Activated CD4-positive, alpha-beta T cell treated with anti-CD3 and anti-CD28 coated beads for 36 hours (primary cell): ENCODE measurements around the gene ANKRD40. TPM values are rescaled to one million over a fixed set of nuclear protein-coding genes. Genes with fewer than 3 reads are reported as not detected.
"Not testable (repeated sequence)": the region's sequence is repeated elsewhere in the genome, so short reads cannot be mapped to it uniquely, and the experiment has no call there.

Source experiments
- ATAC-seq: fragments of 200-7000 bp; cut with Tn5 transposase; one replicate; pipeline ENCODE4 v1.10.0; 2021; ENCODE audit warnings: mild to moderate bottlenecking, moderate library complexity
- CTCF ChIA-PET: fragments of 350-600 bp; sonication (Branson Sonifier 250); formaldehyde crosslinking; loops from one replicate; lab custom pipeline; 2021; ENCODE audit warnings: antibody characterized with exemption; lab: Charles Lee
- POLR2A ChIA-PET: fragments of 350-600 bp; sonication (Branson Sonifier 250); formaldehyde crosslinking; loops from one replicate; lab custom pipeline; 2021; ENCODE audit warnings: antibody characterized with exemption, inconsistent platforms; lab: Charles Lee
- DNase-seq: peaks from one replicate; pipeline ENCODE4 v3.0.0-alpha.2; 2020
- H3K27ac Mint-ChIP-seq: one replicate; pipeline ENCODE4 v1.8.0; 2021; ENCODE audit warnings: mixed read lengths
- H3K27me3 Mint-ChIP-seq: one replicate; pipeline ENCODE4 v1.8.0; 2021; ENCODE audit warnings: mixed read lengths
- H3K36me3 Mint-ChIP-seq: one replicate; pipeline ENCODE4 v1.8.0; 2021; ENCODE audit warnings: low read depth, mixed read lengths
- H3K4me1 Mint-ChIP-seq: one replicate; pipeline ENCODE4 v1.8.0; 2021; ENCODE audit warnings: mixed read lengths
- H3K4me3 Mint-ChIP-seq: one replicate; pipeline ENCODE4 v1.8.0; 2021; ENCODE audit warnings: mild to moderate bottlenecking, moderate library complexity, mixed read lengths
- H3K9me3 Mint-ChIP-seq: one replicate; pipeline ENCODE4 v1.8.0; 2021; ENCODE audit warnings: low read depth, mixed read lengths
- intact Hi-C, 2 experiments: fragments of 100-400 bp; cut with DNase I in 1 of 2; cut with micrococcal nuclease in 1 of 2; formaldehyde crosslinking; loops; one replicate each; pipeline versions ENCODE4 v1.14.2 to v1.15.1; 2022 to 2024; cut with DNase I, micrococcal nuclease
- total RNA-seq, 2 experiments: library from RNA; stranded (reverse); gene quantifications; one replicate each; pipeline ENCODE4 v1.2.3, GENCODE V29; 2021

ANKRD40 gene
- total RNA-seq, 2 experiments from 2014 or later: 28.0 to 29.8 TPM

- peaks cover 2% of the 10 kb centered on the region for H3K36me3 Mint-ChIP-seq
- H3K9me3 Mint-ChIP-seq: no peaks in the 10 kb centered on the region
- DNase-seq (no peak), ATAC-seq (no peak)
- no peak overlapping the region for H3K4me3 Mint-ChIP-seq
- intact Hi-C loops: no loop called here
- peaks cover 28% of the 10 kb centered on the region for H3K4me1 Mint-ChIP-seq
- ChIA-PET CTCF (no interaction called here), POLR2A (no interaction called here)
- no peaks in the 10 kb centered on the region for H3K27me3 Mint-ChIP-seq
- H3K27ac Mint-ChIP-seq: no peak overlapping the region
These were observed 2.9 kb upstream of the ANKRD40 start for GRCh38 chr17:50710650-50711049.

GRCh38 chr17:50710025-50710424 is 2.3 kb upstream of the ANKRD40 start:
- Mint-ChIP-seq H3K27me3 (no peaks in the 10 kb centered on the region), H3K36me3 (peaks cover 7% of the 10 kb centered on the region), H3K9me3 (no peaks in the 10 kb centered on the region), H3K4me3 (no peak overlapping the region), H3K27ac (peak overlapping the region; percentile 44), H3K4me1 (peaks cover 32% of the 10 kb centered on the region)
- CTCF ChIA-PET: no interaction called here
- DNase-seq (no peak), ATAC-seq (no peak)
- intact Hi-C loops: no loop called here
- POLR2A ChIA-PET: no interaction called here

GRCh38 chr17:50709053-50709452 is 1.3 kb upstream of the ANKRD40 start:
- Mint-ChIP-seq H3K4me3 (peak overlapping the region; percentile 91), H3K4me1 (peaks cover 36% of the 10 kb centered on the region), H3K27ac (peak overlapping the region; percentile 99)
- ATAC-seq, H3K27me3 Mint-ChIP-seq, H3K9me3 Mint-ChIP-seq, H3K36me3 Mint-ChIP-seq, DNase-seq: not testable (repeated sequence)
- ChIA-PET CTCF (interaction anchor here (0.5 to 2.3 kb wide), 4 partner anchors 10 to 808 kb away, joined by 3 to 10 read pairs (median 4); partner anchors contain the start of gene LUC7L3), POLR2A (interaction anchor here (1.2 to 2.0 kb wide), 2 partner anchors 8 to 10 kb away, joined by 3 to 10 read pairs; partner anchors contain the start of gene LUC7L3)
- intact Hi-C loops: loop anchor here (5.0 to 10.0 kb wide), 6 partner anchors 158 to 553 kb away; partner anchors contain the start of genes EME1 (in 1 of the 2), MBTD1 (in 1 of the 2), MRPL27 (in 1 of the 2) and SPAG9 (in 1 of the 2)

GRCh38 chr17:50708050-50709000 is 611 bp upstream of the ANKRD40 start:
- ChIA-PET POLR2A (interaction anchor here (1.2 to 2.0 kb wide), 2 partner anchors 9 to 11 kb away, joined by 3 to 10 read pairs; partner anchors contain the start of gene LUC7L3), CTCF (interaction anchor here (0.6 to 2.3 kb wide), 3 partner anchors 10 to 292 kb away, joined by 3 to 10 read pairs (median 3); partner anchors contain the start of gene LUC7L3)
- Mint-ChIP-seq H3K36me3 (peaks cover 14% of the 10 kb centered on the region), H3K4me1 (peaks cover 43% of the 10 kb centered on the region), H3K27me3 (no peaks in the 10 kb centered on the region), H3K4me3 (peak overlapping the region; percentile 91), H3K27ac (peak overlapping the region; percentile 99), H3K9me3 (no peaks in the 10 kb centered on the region)
- DNase-seq (no peak), ATAC-seq (peak; percentile 4)
- intact Hi-C loops: loop anchor here (1.0 to 10.0 kb wide), 8 partner anchors 11 to 554 kb away; partner anchors contain the start of genes EME1 (in 1 of the 2), LRRC59 (in 1 of the 2), LUC7L3 (in 1 of the 2) and MBTD1 (in 1 of the 2)

GRCh38 chr17:50703162-50703561 is 4.6 kb downstream of the ANKRD40 start:
- no peaks in the 10 kb centered on the region for H3K27me3 Mint-ChIP-seq
- ATAC-seq (no peak), DNase-seq (no peak)
- peak overlapping the region; percentile 26 for H3K27ac Mint-ChIP-seq
- peaks cover 41% of the 10 kb centered on the region for H3K4me1 Mint-ChIP-seq
- H3K4me3 Mint-ChIP-seq: no peak overlapping the region
- H3K9me3 Mint-ChIP-seq: no peaks in the 10 kb centered on the region
- intact Hi-C loops: loop anchor here in 1 of 2 experiments (10.0 kb wide), 1 partner anchor 218 kb away; no protein-coding TSS in a partner anchor
- ChIA-PET POLR2A (no interaction called here), CTCF (interaction anchor here (0.7 to 1.4 kb wide), 2 partner anchors 10 to 41 kb away, joined by 3 to 4 read pairs; no protein-coding TSS in a partner anchor)
- peaks cover 29% of the 10 kb centered on the region for H3K36me3 Mint-ChIP-seq

- Mint-ChIP-seq H3K4me3 (no peak overlapping the region), H3K27ac (no peak overlapping the region), H3K4me1 (peaks cover 31% of the 10 kb centered on the region), H3K27me3 (no peaks in the 10 kb centered on the region), H3K36me3 (peaks cover 41% of the 10 kb centered on the region), H3K9me3 (no peaks in the 10 kb centered on the region)
- no peak for ATAC-seq
- intact Hi-C loops: loop anchor here in 1 of 2 experiments (5.0 kb wide), 1 partner anchor 217 kb away; no protein-coding TSS in a partner anchor
- ChIA-PET CTCF (no interaction called here), POLR2A (no interaction called here)
- no peak for DNase-seq
These were observed 8.3 kb downstream of the ANKRD40 start for GRCh38 chr17:50699410-50699809.

GRCh38 chr17:50697663-50698272 is 9.9 kb downstream of the ANKRD40 start:
- Mint-ChIP-seq H3K36me3 (peaks cover 39% of the 10 kb centered on the region), H3K9me3 (no peaks in the 10 kb centered on the region), H3K4me3 (no peak overlapping the region), H3K27me3 (no peaks in the 10 kb centered on the region), H3K27ac (peak overlapping the region; percentile 85), H3K4me1 (peaks cover 22% of the 10 kb centered on the region)
- no peak for DNase-seq
- CTCF ChIA-PET: interaction anchor here (1.1 to 1.2 kb wide), 2 partner anchors 62 to 218 kb away, joined by 3 read pairs; no protein-coding TSS in a partner anchor
- no peak for ATAC-seq
- intact Hi-C loops: loop anchor here in 1 of 2 experiments (5.0 kb wide), 1 partner anchor 215 kb away; no protein-coding TSS in a partner anchor
- POLR2A ChIA-PET: no interaction called here

GRCh38 chr17:50697062-50697461 is 10.7 kb downstream of the ANKRD40 start:
- ATAC-seq (no peak), DNase-seq (no peak)
- no peaks in the 10 kb centered on the region for H3K9me3 Mint-ChIP-seq
- CTCF ChIA-PET: interaction anchor here (1.1 to 1.2 kb wide), 2 partner anchors 61 to 218 kb away, joined by 3 read pairs; no protein-coding TSS in a partner anchor
- H3K4me1 Mint-ChIP-seq: peaks cover 17% of the 10 kb centered on the region
- H3K36me3 Mint-ChIP-seq: peaks cover 39% of the 10 kb centered on the region
- POLR2A ChIA-PET: no interaction called here
- no peak overlapping the region for H3K4me3 Mint-ChIP-seq
- intact Hi-C loops: loop anchor here in 1 of 2 experiments (5.0 kb wide), 1 partner anchor 215 kb away; no protein-coding TSS in a partner anchor
- no peaks in the 10 kb centered on the region for H3K27me3 Mint-ChIP-seq
- peak overlapping the region; percentile 85 for H3K27ac Mint-ChIP-seq

- CTCF ChIA-PET: interaction anchor here (1.1 to 1.3 kb wide), 3 partner anchors 30 to 217 kb away, joined by 3 to 9 read pairs (median 3); no protein-coding TSS in a partner anchor
- Mint-ChIP-seq H3K9me3 (no peaks in the 10 kb centered on the region), H3K36me3 (peaks cover 38% of the 10 kb centered on the region), H3K4me3 (no peak overlapping the region), H3K27me3 (no peaks in the 10 kb centered on the region), H3K27ac (no peak overlapping the region), H3K4me1 (peaks cover 13% of the 10 kb centered on the region)
- DNase-seq (no peak), ATAC-seq (no peak)
- POLR2A ChIA-PET: no interaction called here
- intact Hi-C loops: loop anchor here in 1 of 2 experiments (5.0 kb wide), 1 partner anchor 214 kb away; no protein-coding TSS in a partner anchor
These were observed 11.3 kb downstream of the ANKRD40 start for GRCh38 chr17:50696365-50696879.

GRCh38 chr17:50693036-50693682 is 14.6 kb downstream of the ANKRD40 start:
- peaks cover 7% of the 10 kb centered on the region for H3K4me1 Mint-ChIP-seq
- POLR2A ChIA-PET: interaction anchor here (0.6 kb wide), 2 partner anchors 67 to 123 kb away, joined by 3 read pairs; no protein-coding TSS in a partner anchor
- DNase-seq (no peak), ATAC-seq (no peak)
- intact Hi-C loops: no loop called here
- no peaks in the 10 kb centered on the region for H3K9me3 Mint-ChIP-seq
- no peak overlapping the region for H3K27ac Mint-ChIP-seq
- no peak overlapping the region for H3K4me3 Mint-ChIP-seq
- H3K36me3 Mint-ChIP-seq: peaks cover 24% of the 10 kb centered on the region
- H3K27me3 Mint-ChIP-seq: no peaks in the 10 kb centered on the region
- CTCF ChIA-PET: interaction anchor here (0.8 to 1.5 kb wide), 3 partner anchors 10 to 62 kb away, joined by 3 to 4 read pairs (median 3); no protein-coding TSS in a partner anchor
